Keratinocyte (primary cell): ENCODE data around the gene ACTN3. TPM values are rescaled to one million over a fixed set of nuclear protein-coding genes. Genes with fewer than 3 reads are reported as not detected.

Source experiments
- DNase-seq: peaks from one replicate; pipeline ENCODE4 v3.0.0-alpha.2; 2011; ENCODE audit warnings: low read depth, missing footprints, low spot score
- FAIRE-seq: peaks from 2 replicates; lab custom pipeline; 2011; peaks lifted over from hg19 to GRCh38; lab: Jason Lieb, UNC
- H2AFZ ChIP-seq: 2 replicates; pipeline ENCODE4 v1.6.0; 2012; ENCODE audit warnings: low read length, control low read depth, inconsistent platforms; ENCODE audit not compliant: control insufficient read depth
- H3K27ac ChIP-seq: 2 replicates; pipeline ENCODE4 v1.5.1; 2011; ENCODE audit warnings: low read length; ENCODE audit not compliant: control insufficient read depth, insufficient read depth
- H3K27me3 ChIP-seq: 3 replicates; pipeline ENCODE4 v1.6.0; 2011; ENCODE audit warnings: low read length; ENCODE audit not compliant: control insufficient read depth, insufficient read depth; ENCODE audit errors: extremely low read depth
- H3K36me3 ChIP-seq, 2 experiments: 2 replicates in 1 of 2; 3 replicates in 1 of 2; pipeline ENCODE4 v1.5.1; 2011; ENCODE audit warnings: low read length in 2 of 2, mild to moderate bottlenecking in 1 of 2; ENCODE audit not compliant: control insufficient read depth in 2 of 2, insufficient read depth in 2 of 2; ENCODE audit errors: extremely low read depth in 1 of 2
- H3K4me1 ChIP-seq: 3 replicates; pipeline ENCODE4 v1.5.1; 2011; ENCODE audit warnings: low read length; ENCODE audit not compliant: control insufficient read depth, insufficient read depth; ENCODE audit errors: extremely low read depth
- H3K4me2 ChIP-seq: 3 replicates; pipeline ENCODE4 v1.6.0; 2011; ENCODE audit warnings: low read depth, low read length; ENCODE audit not compliant: control insufficient read depth, insufficient read depth; ENCODE audit errors: extremely low read depth
- H3K4me3 ChIP-seq, 3 experiments: fragments of 200-600 bp in 1 of 3; sonication (generic) in 1 of 3; 2 replicates in 2 of 3; 3 replicates in 1 of 3; pipeline ENCODE4 v1.5.1; 2011 to 2016; ENCODE audit warnings: low read length in 3 of 3, mild to moderate bottlenecking in 3 of 3, control low read depth in 2 of 3, inconsistent platforms in 1 of 3, low read depth in 1 of 3, mixed read lengths in 1 of 3, mixed run types in 1 of 3, moderate library complexity in 1 of 3; ENCODE audit not compliant: control insufficient read depth in 2 of 3, insufficient read depth in 2 of 3; ENCODE audit errors: extremely low read depth in 1 of 3
- H3K79me2 ChIP-seq: 2 replicates; pipeline ENCODE4 v1.6.0; 2012; ENCODE audit warnings: low read length; ENCODE audit not compliant: control insufficient read depth, insufficient read depth
- H3K9ac ChIP-seq: 3 replicates; pipeline ENCODE4 v1.6.0; 2011; ENCODE audit warnings: low read length; ENCODE audit not compliant: control insufficient read depth, insufficient read depth; ENCODE audit errors: extremely low read depth
- H3K9me1 ChIP-seq: 3 replicates; pipeline ENCODE4 v1.6.0; 2011; ENCODE audit warnings: low read length; ENCODE audit not compliant: control insufficient read depth, insufficient read depth; ENCODE audit errors: extremely low read depth
- H3K9me3 ChIP-seq: 2 replicates; pipeline ENCODE4 v1.5.1; 2012; ENCODE audit warnings: low read depth, low read length; ENCODE audit not compliant: control insufficient read depth
- H4K20me1 ChIP-seq: 3 replicates; pipeline ENCODE4 v1.6.0; 2011; ENCODE audit warnings: low read length; ENCODE audit not compliant: control insufficient read depth, insufficient read depth; ENCODE audit errors: extremely low read depth
- CTCF ChIP-seq, 3 experiments: IDR thresholded peaks in 1 of 3; conservative IDR thresholded peaks in 1 of 3; optimal IDR thresholded peaks in 1 of 3; 2 replicates in 2 of 3; 3 replicates in 1 of 3; pipeline versions ENCODE3 to v1.5.1; 2011; ENCODE audit warnings: low read length in 3 of 3, mild to moderate bottlenecking in 3 of 3, moderate library complexity in 2 of 3, control low read depth in 1 of 3, inconsistent platforms in 1 of 3; ENCODE audit not compliant: insufficient read depth in 2 of 3; ENCODE audit errors: extremely low read depth in 1 of 3
- EZH2 ChIP-seq: IDR thresholded peaks from one replicate; pipeline ENCODE4 v1.6.1; 2012; ENCODE audit warnings: inconsistent platforms, mild to moderate bottlenecking, low read length, moderate library complexity
- dilution Hi-C: fragments of 300-500 bp; cut with MboI; formaldehyde crosslinking; loops from one replicate; pipeline ENCODE4 v1.7.0; 2020; ENCODE audit warnings: low sequenced_read_pairs; ENCODE audit not compliant: extremely low pct_ligation_motif_present
- polyA plus RNA-seq, 5 experiments: library from polyadenylated mRNA; depleted of rRNA in 3 of 5; stranded (reverse) in 3 of 5; stranded (forward) in 1 of 5; unstranded in 1 of 5; fragments of >200 nt; gene quantifications; 1 replicate in 1 of 5; 2 replicates in 3 of 5; 3 replicates in 1 of 5; pipeline versions ENCODE4 v1.2.1 to v1.2.3, GENCODE V29; 2011 to 2012; ENCODE audit warnings: missing spikeins in 2 of 5, low read depth in 1 of 5, low replicate concordance in 1 of 5

The ACTN3 gene
- polyA plus RNA-seq, 1 donor (not counting 4 experiments of a cell fraction or from before 2014, with no cell fraction given) = not detected

- Histone ChIP-seq H3K9me3 (no peaks in the 10 kb centered on the region), H3K9ac (no peak overlapping the region), H3K4me1 (peaks cover 1% of the 10 kb centered on the region), H4K20me1 (peaks cover 5% of the 10 kb centered on the region), H3K79me2 (peaks cover 10% of the 10 kb centered on the region), H2AFZ (no peak overlapping the region), H3K27ac (no peak overlapping the region), H3K27me3 (no peaks in the 10 kb centered on the region), H3K4me2 (no peak overlapping the region), H3K4me3 (no peak overlapping the region), H3K36me3 (no peaks in the 10 kb centered on the region), H3K9me1 (no peaks in the 10 kb centered on the region)
- dilution Hi-C loops = no loop called here
- TF ChIP-seq CTCF (optimal IDR thresholded peaks at IDR 0.05 in 1 of 3, IDR thresholded peaks at IDR 0.05 in 1 of 3, conservative IDR thresholded peaks at IDR 0.05 in 1 of 3; ENCODE audit: extremely low read depth in 1 of 3, insufficient read depth in 2 of 3, low read length in 3 of 3) (no peak), EZH2 (no peak)
- FAIRE-seq (no peak), DNase-seq (no peak)
Observed at GRCh38 chr11:66612458-66612857, 65.8 kb downstream of the ACTN3 start.

Other genes starting within 250 kb of the ACTN3 start
- gene CD248, start 229.9 kb upstream of the ACTN3 start, polyA plus RNA-seq = 0.02 to 0.40 TPM (median 0.12 TPM) in 3 replicates
- 10.6 to 18.6 TPM (median 16.1 TPM) in 3 replicates for gene RIN1, start 210.5 kb upstream of the ACTN3 start, polyA plus RNA-seq
- gene BRMS1, start 201.8 kb upstream of the ACTN3 start, polyA plus RNA-seq = 61.4 to 65.8 TPM (median 64.8 TPM) in 3 replicates
- gene B4GAT1, start 199.3 kb upstream of the ACTN3 start, polyA plus RNA-seq = 5.2 to 6.0 TPM (median 5.7 TPM) in 3 replicates
- 1.3 to 2.7 TPM (median 1.7 TPM) in 3 replicates for gene SLC29A2, start 175.1 kb upstream of the ACTN3 start, polyA plus RNA-seq
- 0.03 TPM in 1 of 3 replicates, not detected in the others for gene NPAS4, start 125.9 kb upstream of the ACTN3 start, polyA plus RNA-seq
- 31.1 to 51.7 TPM (median 43.9 TPM) in 3 replicates for gene MRPL11, start 108.1 kb upstream of the ACTN3 start, polyA plus RNA-seq
- gene PELI3, start 80.0 kb upstream of the ACTN3 start, polyA plus RNA-seq = 2.1 to 3.2 TPM (median 2.8 TPM) in 3 replicates
- 57.9 to 75.1 TPM (median 64.5 TPM) in 3 replicates for gene DPP3, start 66.5 kb upstream of the ACTN3 start, polyA plus RNA-seq
- gene BBS1, start 36.3 kb upstream of the ACTN3 start, polyA plus RNA-seq = 11.7 to 14.6 TPM (median 14.6 TPM) in 3 replicates
- 4.8 to 8.2 TPM (median 5.9 TPM) in 3 replicates for gene ZDHHC24, start 855 bp upstream of the ACTN3 start, polyA plus RNA-seq
- gene CTSF, start 21.7 kb downstream of the ACTN3 start, polyA plus RNA-seq = 3.2 to 5.8 TPM (median 3.3 TPM) in 3 replicates
- 0.04 to 0.09 TPM (median 0.07 TPM) in 3 replicates for gene CCDC87, start 46.2 kb downstream of the ACTN3 start, polyA plus RNA-seq
- gene CCS, start 46.3 kb downstream of the ACTN3 start, polyA plus RNA-seq = 17.6 to 22.7 TPM (median 21.3 TPM) in 3 replicates
- gene RBM14, start 69.7 kb downstream of the ACTN3 start, polyA plus RNA-seq = 10.5 to 23.8 TPM (median 16.6 TPM) in 3 replicates
- 153 to 190 TPM (median 171 TPM) in 3 replicates for gene RBM4, start 91.8 kb downstream of the ACTN3 start, polyA plus RNA-seq
- 17.2 to 20.9 TPM (median 17.9 TPM) in 3 replicates for gene RBM4B, start 131.0 kb downstream of the ACTN3 start, polyA plus RNA-seq
- gene SPTBN2, start 182.3 kb downstream of the ACTN3 start, polyA plus RNA-seq = 7.8 to 14.7 TPM (median 11.1 TPM) in 3 replicates